GM18520 (cell line): ENCODE data around the gene ALG9.

Source experiments
- ATAC-seq: cut with Tn5 transposase; IDR thresholded peaks from one replicate; pipeline ENCODE4 v1.9.1; 2021; ENCODE audit not compliant: unreplicated experiment

The ALG9 gene

DNA sequence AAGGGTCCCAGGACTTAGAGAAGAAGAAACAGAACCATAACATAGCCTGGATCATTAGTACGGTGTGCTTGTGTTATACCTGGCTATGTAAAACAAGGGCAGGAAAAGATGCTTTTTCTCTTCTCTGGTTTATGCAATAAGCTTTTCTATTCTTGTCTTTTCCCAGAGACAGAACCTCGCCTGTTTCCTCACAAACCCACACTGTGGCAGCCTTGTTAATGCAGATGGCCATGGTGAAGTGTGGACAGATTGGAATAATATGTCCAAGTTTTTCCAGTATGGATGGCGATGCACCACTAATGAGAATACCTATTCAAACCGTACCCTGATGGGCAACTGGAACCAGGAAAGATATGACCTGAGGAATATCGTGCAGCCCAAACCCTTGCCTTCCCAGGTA lies 10.8 kb upstream of the ALG9 start:
- no peak for ATAC-seq

DNA sequence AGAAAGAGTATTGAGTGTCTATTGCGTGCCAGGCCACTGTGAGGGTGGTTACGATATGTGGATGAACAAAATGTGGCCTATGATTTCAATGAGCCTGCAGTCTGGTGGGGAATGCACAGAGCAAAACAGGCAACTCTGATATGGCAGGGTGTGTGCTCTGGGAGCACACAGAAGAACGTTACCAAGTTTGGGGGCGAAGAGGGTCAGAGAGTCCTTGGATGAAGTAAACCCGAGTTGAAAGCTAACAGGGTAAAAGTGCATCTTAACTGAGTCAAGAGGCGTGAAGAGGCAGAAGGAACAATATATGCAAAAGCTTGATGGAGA lies 8.2 kb upstream of the ALG9 start:
- ATAC-seq = no peak

DNA sequence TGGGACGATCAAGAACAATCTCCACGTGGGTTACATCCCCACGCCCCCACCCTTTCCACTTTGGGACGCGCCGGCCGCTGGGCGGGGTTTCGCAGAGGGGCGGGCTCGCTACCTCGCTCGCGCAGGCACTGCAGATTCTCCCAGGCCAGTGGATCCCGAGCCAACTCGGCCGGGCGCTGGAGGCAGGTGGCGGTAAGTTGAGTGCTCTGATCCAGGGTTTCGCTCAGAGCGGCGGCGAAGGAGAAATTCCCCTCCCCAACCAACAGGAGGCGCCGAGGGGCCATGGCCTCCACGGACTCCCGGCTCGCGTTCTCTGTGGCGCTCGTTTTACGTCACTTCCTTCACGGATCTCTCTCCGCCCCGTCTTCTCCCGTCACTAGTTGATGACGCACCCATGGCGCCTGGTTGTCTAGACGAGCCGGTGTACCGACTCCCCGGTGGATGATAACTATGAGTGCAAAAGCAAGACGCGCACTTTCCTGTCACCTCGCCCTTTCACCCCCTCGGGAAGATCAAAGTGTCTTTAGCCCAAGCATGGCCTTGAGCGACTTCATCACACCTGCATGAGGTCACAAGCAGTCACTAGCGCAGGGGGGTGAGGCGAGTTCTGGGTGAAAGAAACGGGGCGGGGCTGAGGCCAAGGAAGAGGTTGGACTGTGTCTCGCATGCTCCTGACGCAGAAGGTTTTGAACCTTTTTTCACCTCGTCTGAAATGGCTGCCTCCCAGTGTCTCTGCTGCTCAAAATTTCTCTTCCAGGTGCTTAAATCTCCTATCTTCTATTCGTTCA lies 7.7 kb upstream of the ALG9 start, which contains the start of the genes CFAP68 and FDXACB1:
Gene CFAP68 (plus strand): TSS at position 693 of the 788 bp plus-strand sequence. CDS start 20 bp downstream, at position 713.
Gene FDXACB1 (minus strand): TSS at position 317 of the 788 bp plus-strand sequence. CDS start 33 bp downstream, at position 284.
- peak; percentile 84 for ATAC-seq

DNA sequence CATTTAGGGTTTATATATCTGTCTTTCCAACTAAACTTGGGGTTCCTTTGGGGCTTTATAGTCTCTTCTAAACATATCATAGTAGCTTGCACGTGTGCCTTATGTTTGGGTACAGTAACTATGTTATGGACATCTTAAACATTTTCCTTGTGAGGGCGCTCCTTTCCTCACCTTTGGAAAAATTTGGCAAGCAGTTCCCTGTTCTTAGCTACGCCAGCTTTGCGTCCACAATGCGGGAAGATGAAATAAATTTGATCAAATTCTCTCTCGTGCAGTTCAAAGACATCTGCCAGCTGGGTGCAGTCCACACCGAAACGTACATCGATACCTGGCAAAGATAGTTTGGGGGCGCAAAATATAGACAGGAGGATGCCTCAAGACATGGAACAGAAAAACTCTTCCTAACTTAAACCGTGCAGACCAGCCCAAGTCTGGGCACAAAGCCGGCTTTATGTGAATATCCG lies 7.0 kb upstream of the ALG9 start:
- ATAC-seq = no peak

DNA sequence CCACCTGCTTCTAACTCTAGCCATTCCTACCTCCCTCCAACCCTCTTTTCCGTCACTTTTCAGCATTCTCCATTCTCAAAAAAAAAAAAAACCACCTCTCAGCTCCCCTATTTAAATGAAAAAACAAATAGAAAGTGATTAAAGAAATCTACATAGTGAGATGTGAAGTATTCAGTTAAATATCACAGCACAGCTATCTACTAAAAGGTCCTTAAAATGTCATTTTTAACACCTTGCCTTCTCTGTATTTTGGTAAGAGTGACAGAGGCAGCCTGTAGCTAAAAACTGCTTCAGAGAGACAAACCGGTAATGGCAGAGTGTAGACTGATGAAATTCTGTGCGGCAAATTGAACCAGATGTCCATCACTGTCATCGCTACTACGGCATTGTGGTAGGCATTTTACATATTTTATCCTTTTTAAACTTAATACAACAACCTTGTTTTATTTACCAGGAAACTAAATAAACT lies 346 bp upstream of the ALG9 start:
- ATAC-seq = no peak

DNA sequence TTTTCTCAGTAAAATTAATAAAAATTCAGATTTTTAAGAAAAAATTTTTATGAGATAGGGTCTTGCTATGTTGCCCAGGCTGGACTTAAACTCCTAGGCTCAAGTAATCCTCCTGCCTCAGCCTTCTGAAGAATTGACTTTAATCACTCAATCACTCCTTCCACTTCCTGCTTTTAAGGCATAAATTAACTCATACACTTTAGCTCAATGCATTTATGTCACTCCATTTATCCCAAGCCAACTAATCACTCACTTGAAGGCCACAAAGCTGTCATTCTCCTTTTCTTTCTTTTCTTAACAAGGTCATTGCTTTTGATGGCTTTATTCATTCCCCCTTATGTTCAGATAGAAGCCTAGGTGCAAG lies 877 bp downstream of the ALG9 start:
- peak; percentile 6 for ATAC-seq

DNA sequence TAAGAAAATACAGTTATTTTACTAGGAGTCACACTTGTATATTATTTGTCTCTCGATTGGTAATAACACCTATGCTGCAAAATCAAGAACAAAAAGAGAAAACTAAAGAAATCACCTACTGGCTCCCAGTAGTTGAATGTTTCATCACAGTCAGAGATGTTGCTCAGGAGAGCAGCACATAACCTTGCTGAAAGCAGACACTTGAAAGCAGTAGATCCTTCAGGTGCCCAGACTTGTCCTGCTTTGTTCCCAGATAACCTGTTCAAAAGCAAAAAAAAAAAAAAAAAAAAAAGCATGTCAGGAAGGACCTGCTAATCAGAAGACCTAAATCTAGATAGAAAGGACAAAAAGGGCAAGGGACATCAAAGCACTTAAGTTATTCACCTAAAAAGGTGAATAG lies 1.3 kb downstream of the ALG9 start:
- no peak for ATAC-seq

DNA sequence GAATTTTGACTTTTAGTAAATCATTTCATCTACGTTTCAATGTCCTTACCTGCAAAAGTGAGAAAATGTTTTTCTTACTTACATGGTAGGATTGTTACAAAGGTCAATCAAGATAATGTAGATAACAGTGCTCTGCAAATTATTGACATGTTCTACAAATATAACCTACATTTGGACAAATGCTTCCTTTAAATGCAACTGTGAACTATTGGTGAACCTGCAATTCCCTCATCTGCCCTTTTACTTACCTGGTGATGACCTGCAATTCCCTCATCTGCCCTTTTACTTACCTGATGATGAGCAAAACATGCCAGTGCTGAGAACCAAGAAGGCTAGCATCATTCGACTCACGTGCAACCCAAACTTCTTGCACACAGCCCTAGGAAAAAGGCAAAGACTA lies 11.1 kb downstream of the ALG9 start:
- ATAC-seq = no peak

DNA sequence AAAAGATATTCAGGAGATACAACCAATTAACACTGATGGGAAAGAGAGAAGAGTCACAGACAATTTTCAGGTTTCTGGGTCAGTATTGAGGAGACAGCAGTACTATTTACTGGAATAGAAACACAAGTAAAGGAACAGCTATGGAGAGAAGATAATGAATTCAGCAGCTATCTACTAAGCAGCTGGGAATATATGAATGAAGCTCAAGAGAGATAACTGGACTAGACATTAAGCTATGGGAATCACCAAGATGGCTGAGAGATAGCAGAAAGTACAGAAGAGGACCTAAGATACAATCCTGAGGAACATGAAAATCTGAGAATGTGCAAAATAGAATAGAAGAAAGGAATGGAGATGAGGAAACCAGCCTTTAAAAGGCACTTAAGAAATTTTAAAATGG lies 15.9 kb downstream of the ALG9 start:
- no peak for ATAC-seq

DNA sequence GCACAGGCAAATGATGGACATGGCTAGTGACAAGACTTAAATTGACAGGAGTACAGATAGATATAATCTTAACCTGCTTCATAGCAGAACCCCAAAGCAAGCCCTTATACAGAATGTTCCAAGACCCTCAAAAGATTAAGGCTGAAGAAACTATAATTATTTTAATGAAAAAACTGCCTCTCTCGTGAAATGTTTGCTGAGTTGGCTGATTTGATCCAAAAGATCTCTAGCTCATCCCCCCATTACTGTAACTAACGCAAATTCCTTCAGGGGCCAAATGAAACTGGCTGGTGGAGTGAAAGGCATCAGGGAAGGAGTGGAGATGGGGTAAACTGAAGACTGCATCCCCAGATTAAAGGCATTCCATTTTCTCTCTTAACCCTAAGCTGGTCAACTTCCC lies 19.3 kb downstream of the ALG9 start:
- no peak for ATAC-seq

DNA sequence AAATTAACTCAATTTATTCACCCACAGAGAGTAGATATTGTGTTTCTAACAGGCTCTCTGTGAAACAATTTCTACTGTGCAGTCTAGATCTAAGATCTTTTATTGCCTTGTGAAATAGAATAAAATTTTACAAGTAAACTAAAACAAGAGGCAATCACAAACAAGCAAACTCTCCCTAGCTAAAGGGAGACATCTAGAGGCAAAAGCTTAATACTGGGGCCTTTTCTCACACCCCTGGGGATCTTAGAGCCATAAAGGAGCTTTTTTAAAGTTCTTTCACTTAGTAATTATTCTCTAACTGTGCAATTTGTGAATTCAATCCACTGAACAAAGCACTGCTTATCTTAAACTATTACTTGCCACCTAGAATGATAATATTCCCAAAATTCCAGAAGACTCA lies 19.7 kb downstream of the ALG9 start:
- no peak for ATAC-seq

DNA sequence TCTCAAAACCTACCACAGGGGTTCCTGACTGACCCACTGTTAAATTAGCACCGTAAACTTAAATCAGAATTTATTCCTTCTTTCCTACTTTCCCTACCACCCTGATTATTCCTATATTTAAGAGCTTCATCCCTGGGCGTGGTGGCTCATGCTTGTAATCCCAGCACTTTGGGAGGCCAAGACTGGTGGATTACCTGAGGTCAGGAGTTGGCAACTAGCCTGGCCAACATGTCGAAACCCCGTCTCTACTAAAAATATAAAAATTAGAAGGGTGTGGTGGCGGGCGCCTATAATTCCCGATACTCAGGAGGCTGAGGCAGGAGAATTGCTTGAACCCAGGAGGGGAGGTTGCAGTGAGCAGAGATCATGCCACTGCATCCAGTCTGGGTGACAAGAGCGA lies 20.3 kb downstream of the ALG9 start:
- no peak for ATAC-seq

DNA sequence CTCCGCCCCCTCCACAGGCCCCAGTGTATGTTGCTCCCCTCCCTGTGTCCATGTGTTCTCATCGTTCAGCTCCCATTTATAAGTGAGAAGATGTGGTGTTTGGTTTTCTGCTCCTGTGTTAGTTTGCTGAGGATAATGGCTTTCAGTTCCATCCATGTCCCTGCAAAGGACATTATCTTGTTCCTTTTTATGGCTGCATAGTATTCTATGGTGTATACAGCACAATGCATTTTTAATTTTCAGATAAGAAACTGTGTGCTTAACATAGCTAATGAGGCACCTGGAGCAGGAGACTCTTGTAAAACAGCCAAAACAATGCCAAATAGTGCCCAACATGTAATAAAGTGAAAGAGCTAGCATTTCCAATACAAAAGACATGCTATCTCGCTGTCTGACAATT lies 21.8 kb downstream of the ALG9 start:
- no peak for ATAC-seq

DNA sequence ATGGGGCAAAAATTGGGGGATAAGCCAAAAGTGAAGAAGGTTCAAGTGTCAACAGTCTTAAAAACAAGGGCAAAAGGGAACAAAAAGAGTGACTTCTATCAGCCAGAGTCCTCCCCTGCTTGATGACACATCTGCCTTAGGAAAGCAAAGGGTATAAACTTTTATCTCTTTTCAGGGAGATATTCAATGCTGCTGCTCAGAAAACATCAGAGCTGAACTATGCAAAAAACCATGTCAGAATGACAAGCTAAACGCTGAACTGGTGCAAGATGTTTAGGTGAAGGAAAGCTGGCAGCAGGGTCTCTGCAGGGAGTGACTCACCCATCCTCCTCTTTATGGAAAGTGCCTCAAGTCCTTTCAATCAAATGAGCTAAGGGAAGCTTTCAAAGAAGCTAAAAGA lies 24.7 kb downstream of the ALG9 start:
- ATAC-seq = no peak

DNA sequence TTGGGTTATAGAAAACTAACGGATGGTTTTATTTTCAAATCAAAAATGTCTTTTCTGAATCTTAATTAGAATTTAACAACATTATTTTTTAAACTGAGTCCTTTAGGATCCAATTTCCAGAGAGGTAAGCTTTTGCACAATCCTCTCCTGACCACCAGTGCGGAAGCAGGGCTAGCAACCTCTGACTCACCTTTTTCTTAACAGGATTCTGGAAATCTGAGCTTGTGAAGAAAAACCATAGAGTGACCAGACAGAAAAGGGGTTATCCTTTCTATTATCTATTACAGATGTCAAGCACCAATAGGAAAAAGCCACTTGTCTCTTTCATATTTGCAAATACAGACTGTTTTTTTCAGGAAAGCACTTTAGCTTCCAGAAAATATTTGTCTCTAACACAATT lies 25.3 kb downstream of the ALG9 start:
- ATAC-seq = no peak

DNA sequence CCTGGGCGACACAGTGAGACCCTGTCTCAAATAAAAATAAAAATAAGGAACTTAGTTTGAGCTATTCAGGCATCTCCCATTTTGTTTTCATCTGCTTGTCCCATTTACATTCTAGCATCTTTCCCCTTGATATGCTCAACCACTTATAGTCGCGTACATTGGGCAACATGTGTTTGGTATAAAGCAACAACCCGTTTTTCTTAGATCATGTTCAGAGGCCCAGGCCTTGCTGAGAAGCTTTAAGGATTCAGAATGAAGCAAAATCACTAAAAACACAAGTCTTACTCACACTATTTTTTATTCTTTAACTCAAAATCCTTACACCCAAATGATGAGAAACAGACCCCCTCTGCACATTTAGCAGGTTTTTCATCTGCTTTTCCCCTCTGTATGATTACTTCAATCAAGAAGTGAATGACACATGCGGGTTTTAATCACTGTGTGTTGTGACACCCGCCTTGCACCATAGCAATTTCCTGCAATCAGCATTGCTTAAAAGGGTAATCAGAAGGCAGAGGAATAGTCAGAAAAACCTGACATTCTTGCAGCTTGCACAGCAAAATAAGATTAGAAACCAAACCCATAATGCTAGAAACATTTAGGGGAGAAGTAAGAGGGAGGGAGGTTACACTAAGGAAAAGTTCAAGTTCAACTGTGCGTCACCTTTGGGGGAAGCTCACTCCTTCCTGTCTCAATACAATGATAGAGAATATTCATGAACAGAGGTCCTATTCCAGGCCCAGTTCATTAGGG lies 25.9 kb downstream of the ALG9 start:
- ATAC-seq = no peak

DNA sequence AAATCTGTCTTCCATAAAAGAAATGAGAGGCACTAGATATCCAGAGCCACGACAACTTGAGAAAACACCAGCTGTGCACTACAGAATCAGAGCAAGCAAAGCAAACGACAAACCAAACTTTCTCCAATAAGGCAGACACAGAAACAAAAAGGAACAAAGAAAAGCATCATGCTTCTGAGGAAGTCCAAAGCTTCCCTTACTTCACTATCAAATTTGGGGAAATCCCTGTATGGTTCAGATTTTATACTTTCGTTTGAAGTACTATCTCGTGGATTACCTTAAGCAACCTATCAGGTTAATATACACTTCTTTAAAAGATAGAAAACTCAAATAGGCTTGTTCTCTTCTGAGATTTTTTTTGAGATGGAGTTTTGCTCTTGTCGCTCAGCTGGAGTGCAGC lies 27.7 kb downstream of the ALG9 start:
- ATAC-seq = no peak

DNA sequence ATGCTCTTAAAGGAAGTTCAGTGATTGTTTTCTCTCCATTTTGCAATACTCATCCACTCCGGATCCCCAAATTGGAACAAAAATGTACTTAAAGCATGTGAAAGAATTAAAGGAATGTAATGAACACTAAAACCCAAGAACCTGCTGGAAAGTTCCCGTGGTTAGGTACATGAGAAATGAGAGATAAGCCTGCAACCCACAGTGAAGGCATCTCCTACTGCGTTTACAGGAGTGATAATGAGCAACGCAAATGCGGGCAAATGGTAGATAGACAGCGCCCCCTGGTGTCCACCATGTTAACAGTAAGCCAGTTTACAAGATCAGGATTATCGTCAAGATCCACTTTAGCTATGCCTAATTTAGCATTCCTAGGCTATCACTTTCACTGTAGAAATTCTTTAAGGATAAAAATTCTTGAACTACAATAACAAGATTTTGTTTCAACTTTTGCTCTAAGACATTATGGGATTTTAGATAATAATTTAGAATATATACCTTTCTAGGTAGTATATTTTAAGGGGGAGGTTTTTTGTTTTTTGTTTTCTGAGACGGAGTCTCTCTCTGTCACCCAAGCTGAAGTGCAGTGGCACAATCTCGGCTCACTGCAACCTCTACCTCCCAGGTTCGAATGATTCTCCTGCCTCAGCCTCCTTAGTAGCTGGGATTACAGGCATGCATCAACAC lies 29.9 kb downstream of the ALG9 start:
- no peak for ATAC-seq

DNA sequence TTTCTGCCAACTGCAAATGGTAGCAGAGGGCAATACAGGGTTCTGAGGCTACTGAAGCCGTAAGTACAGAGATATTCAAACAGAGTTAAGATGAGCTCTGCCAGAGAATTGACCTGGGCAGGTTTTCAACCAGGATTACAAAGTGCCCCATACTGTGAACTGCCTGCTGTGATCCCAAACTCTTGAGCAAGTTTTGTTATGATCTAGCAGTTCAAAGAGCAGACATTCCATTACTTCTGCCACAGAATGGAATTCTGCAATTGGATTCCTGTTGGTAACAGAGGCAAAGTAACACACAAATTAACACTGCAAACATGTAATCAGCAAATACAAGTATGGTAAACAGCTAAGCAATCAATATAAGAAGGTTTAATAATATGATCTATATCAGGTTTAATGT lies 31.2 kb downstream of the ALG9 start:
- no peak for ATAC-seq

DNA sequence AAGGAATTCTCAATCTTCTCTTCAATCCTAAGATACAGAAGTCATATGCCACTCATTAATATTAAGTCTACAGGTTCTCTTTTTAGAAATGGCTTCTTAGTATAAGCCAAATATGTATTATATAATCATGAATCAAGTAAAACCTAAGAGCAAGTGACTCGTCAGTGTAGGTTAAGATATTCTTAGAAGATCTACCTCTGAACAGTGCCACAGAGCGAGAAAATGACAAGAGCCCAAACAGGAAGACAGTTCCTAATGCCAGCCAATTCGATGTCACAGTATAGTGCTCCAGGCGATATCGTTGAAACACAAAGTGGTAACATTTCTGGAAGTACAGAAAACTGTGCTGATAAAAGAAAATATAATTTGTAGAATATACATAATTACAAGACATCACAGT lies 33.3 kb downstream of the ALG9 start:
- no peak for ATAC-seq

DNA sequence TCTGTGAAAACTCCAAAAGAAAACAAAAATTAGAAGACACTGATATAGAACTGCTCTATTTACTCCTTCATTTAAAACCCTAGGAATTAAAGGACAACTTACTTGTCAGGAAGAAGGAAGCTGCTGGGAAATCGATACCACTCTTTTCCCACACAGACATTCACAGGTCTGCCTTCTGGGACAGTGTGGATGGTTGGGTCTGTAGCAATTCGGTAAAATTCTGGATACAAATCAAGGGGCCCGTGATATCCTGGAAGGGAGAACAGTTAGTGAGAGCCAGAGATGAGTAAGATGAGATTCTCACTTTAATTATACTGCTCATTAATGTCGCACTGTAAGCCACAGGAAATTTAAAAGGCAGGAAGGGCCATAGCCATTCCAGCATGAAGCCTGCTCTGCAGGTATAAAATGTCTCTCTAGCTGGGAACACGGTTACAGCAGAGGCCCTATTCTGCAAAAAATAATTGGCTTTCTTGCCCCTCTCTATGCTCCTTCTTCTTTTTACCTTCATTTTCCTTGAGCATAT lies 34.0 kb downstream of the ALG9 start:
- no peak for ATAC-seq

DNA sequence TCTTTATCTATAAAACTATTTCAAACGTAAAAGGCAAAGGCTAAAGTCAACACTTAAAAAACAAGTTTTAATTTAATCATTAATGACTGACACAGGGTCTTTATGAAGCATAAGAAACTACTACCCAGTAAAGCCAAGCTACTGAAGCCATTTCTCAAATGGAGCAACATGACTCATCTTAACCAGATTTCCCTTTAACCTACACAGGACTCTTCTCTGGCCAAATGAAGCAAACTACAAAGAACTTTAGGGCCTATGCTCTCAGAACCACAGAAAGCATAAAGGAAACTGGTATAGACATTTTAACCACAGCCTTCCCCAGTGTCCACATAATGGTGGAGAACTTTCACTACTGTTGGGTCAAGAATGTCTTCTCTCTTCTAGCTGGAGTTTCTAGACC lies 34.7 kb downstream of the ALG9 start:
- peak; percentile 51 for ATAC-seq
